HUES6 (cell line): Measurements from ENCODE around the gene SMOC1.

ENCODE experiments used
- H3K27ac ChIP-seq: 2 replicates; pipeline ENCODE4 v1.7.0; 2013; ENCODE audit warnings: low read depth, mild to moderate bottlenecking, low read length, inconsistent platforms
- H3K27me3 ChIP-seq: 2 replicates; pipeline ENCODE4 v1.6.1; 2013; ENCODE audit warnings: low read length; ENCODE audit not compliant: control insufficient read depth, insufficient read depth
- H3K36me3 ChIP-seq: 2 replicates; pipeline ENCODE4 v1.6.1; 2013; ENCODE audit warnings: low read length; ENCODE audit not compliant: control insufficient read depth, insufficient read depth
- H3K4me1 ChIP-seq: 2 replicates; pipeline ENCODE4 v1.6.1; 2013; ENCODE audit warnings: low read length; ENCODE audit not compliant: control insufficient read depth, insufficient read depth
- H3K4me3 ChIP-seq: 2 replicates; pipeline ENCODE4 v1.5.1; 2013; ENCODE audit warnings: low read depth, low read length
- H3K9ac ChIP-seq: one replicate; pipeline ENCODE4 v1.6.1; 2013; ENCODE audit warnings: mild to moderate bottlenecking, low read length
- H3K9me3 ChIP-seq: 2 replicates; pipeline ENCODE4 v1.6.1; 2013; ENCODE audit warnings: low read depth, low read length; ENCODE audit not compliant: control insufficient read depth, insufficient read depth

SMOC1 gene

GRCh38 chr14:69850086-69850735 is 29.0 kb upstream of the SMOC1 start:
- Histone ChIP-seq H3K27ac (no peak overlapping the region), H3K36me3 (no peaks in the 10 kb centered on the region), H3K4me1 (no peaks in the 10 kb centered on the region; the same call in 1 of the 2 replicates), H3K4me3 (no peak overlapping the region), H3K27me3 (no peaks in the 10 kb centered on the region), H3K9me3 (no peaks in the 10 kb centered on the region), H3K9ac (no peak overlapping the region)

- H3K9me3 ChIP-seq: no peaks in the 10 kb centered on the region
- H3K4me3 ChIP-seq: no peak overlapping the region
- H3K4me1 ChIP-seq: no peaks in the 10 kb centered on the region; the same call in 1 of the 2 replicates
- no peak overlapping the region for H3K9ac ChIP-seq
- no peaks in the 10 kb centered on the region for H3K27me3 ChIP-seq
- no peaks in the 10 kb centered on the region for H3K36me3 ChIP-seq
- H3K27ac ChIP-seq: no peak overlapping the region
Measured at GRCh38 chr14:69850736-69851112, 28.5 kb upstream of the SMOC1 start.

GRCh38 chr14:69852531-69853321 is 26.5 kb upstream of the SMOC1 start:
- H3K9ac ChIP-seq: no peak overlapping the region
- no peak overlapping the region for H3K4me3 ChIP-seq
- H3K27ac ChIP-seq: no peak overlapping the region
- H3K36me3 ChIP-seq: no peaks in the 10 kb centered on the region
- H3K9me3 ChIP-seq: no peaks in the 10 kb centered on the region
- no peaks in the 10 kb centered on the region for H3K27me3 ChIP-seq
- H3K4me1 ChIP-seq: no peaks in the 10 kb centered on the region; the same call in 1 of the 2 replicates

- H3K36me3 ChIP-seq: no peaks in the 10 kb centered on the region
- no peak overlapping the region for H3K4me3 ChIP-seq
- no peaks in the 10 kb centered on the region for H3K27me3 ChIP-seq
- H3K4me1 ChIP-seq: no peaks in the 10 kb centered on the region; the same call in 1 of the 2 replicates
- H3K27ac ChIP-seq: no peak overlapping the region
- H3K9me3 ChIP-seq: no peaks in the 10 kb centered on the region
- H3K9ac ChIP-seq: no peak overlapping the region
Measured at GRCh38 chr14:69853774-69854173, 25.4 kb upstream of the SMOC1 start.

DNA sequence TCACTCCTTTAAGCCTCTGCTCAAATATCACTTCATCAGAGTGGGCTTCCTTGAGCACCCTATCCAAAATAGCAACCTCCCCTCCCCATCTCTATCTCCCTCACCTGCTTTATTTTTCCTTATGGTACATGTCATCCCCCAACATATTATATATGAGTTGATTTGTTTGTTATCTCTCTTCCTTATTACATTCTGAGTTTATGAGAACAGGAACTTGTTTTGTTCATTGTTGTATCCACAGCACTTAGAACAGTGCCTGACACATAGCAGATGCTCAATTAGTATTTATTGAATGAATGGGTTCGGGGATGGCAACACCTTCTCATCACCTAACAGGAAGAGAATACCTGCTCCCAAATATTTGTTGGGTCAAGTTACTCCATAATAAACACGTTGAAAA is 24.6 kb upstream of the SMOC1 start:
- H3K4me1 ChIP-seq: no peaks in the 10 kb centered on the region; the same call in 1 of the 2 replicates
- H3K36me3 ChIP-seq: no peaks in the 10 kb centered on the region
- peaks cover under 1% of the 10 kb centered on the region; the same call in 1 of the 2 replicates for H3K27me3 ChIP-seq
- H3K27ac ChIP-seq: no peak overlapping the region
- H3K9me3 ChIP-seq: no peaks in the 10 kb centered on the region
- no peak overlapping the region for H3K9ac ChIP-seq
- no peak overlapping the region for H3K4me3 ChIP-seq

- H3K27me3 ChIP-seq: peaks cover 6% of the 10 kb centered on the region; the same call in 1 of the 2 replicates
Measured at GRCh38 chr14:69855180-69855832, 23.9 kb upstream of the SMOC1 start.

GRCh38 chr14:69858801-69859200 is 20.4 kb upstream of the SMOC1 start:
- Histone ChIP-seq H3K4me3 (no peak overlapping the region), H3K9me3 (no peaks in the 10 kb centered on the region), H3K27ac (no peak overlapping the region), H3K4me1 (peaks cover 15% of the 10 kb centered on the region), H3K36me3 (no peaks in the 10 kb centered on the region), H3K27me3 (peaks cover 6% of the 10 kb centered on the region; the same call in 1 of the 2 replicates), H3K9ac (no peak overlapping the region)

More at GRCh38 chr14:69855180-69855832, 23.9 kb upstream of the SMOC1 start:
- Histone ChIP-seq H3K9ac (no peak overlapping the region), H3K4me3 (no peak overlapping the region), H3K4me1 (peaks cover 4% of the 10 kb centered on the region; the same call in 1 of the 2 replicates), H3K36me3 (no peaks in the 10 kb centered on the region), H3K27ac (no peak overlapping the region), H3K9me3 (no peaks in the 10 kb centered on the region)

GRCh38 chr14:69859591-69859990 is 19.6 kb upstream of the SMOC1 start:
- Histone ChIP-seq H3K4me1 (peaks cover 15% of the 10 kb centered on the region), H3K27ac (no peak overlapping the region), H3K9me3 (peaks cover 5% of the 10 kb centered on the region), H3K36me3 (no peaks in the 10 kb centered on the region), H3K4me3 (no peak overlapping the region), H3K27me3 (peaks cover 6% of the 10 kb centered on the region; the same call in 1 of the 2 replicates), H3K9ac (no peak overlapping the region)

GRCh38 chr14:69860221-69860620 is 19.0 kb upstream of the SMOC1 start:
- H3K27ac ChIP-seq: no peak overlapping the region
- no peak overlapping the region for H3K4me3 ChIP-seq
- H3K9ac ChIP-seq: no peak overlapping the region

DNA sequence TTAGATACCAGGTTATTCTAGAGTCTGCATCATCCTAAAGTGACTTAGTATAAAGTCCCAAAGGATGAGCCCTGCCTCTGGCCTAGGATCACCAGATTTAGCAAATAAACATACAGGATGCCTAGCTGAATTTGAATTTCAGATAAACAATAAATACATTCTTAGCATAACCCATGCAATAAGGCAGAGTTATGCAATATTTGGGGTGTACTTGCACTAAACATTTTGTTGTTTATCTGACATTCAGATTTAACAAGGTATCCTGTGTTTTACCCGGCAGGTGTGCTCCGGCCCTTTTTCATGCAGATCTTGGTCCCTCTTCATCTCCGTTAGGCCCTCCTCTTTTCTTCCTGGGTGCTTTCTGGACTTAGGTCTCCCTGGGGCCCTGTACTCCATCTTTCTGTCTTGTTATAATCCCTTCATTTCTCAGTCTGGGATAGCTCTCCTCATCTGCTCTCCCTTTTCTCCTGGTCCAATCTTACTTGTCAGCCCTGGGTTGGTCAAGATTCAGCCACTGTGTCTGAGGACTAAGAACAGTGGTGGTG is 18.1 kb upstream of the SMOC1 start:
- H3K27ac ChIP-seq: no peak overlapping the region
- no peaks in the 10 kb centered on the region for H3K36me3 ChIP-seq
- peaks cover 11% of the 10 kb centered on the region for H3K9me3 ChIP-seq
- H3K9ac ChIP-seq: no peak overlapping the region
- peaks cover 15% of the 10 kb centered on the region for H3K4me1 ChIP-seq
- peaks cover 6% of the 10 kb centered on the region; the same call in 1 of the 2 replicates for H3K27me3 ChIP-seq
- no peak overlapping the region for H3K4me3 ChIP-seq

More at GRCh38 chr14:69860221-69860620, 19.0 kb upstream of the SMOC1 start:
- Histone ChIP-seq H3K4me1 (peaks cover 15% of the 10 kb centered on the region), H3K9me3 (peaks cover 11% of the 10 kb centered on the region), H3K36me3 (no peaks in the 10 kb centered on the region), H3K27me3 (peaks cover 6% of the 10 kb centered on the region; the same call in 1 of the 2 replicates)
